HG03097 (cell line): Measurements from ENCODE around the gene CCDC86.

Experiments
- ATAC-seq: cut with Tn5 transposase; IDR thresholded peaks from one replicate; pipeline ENCODE4 v1.9.1; 2021; ENCODE audit not compliant: unreplicated experiment, low FRiP score

CCDC86 gene

GRCh38 chr11:60852117-60852981 is 10.4 kb downstream of the CCDC86 start:
- ATAC-seq, result no peak

- ATAC-seq, result no peak
These were observed 11.4 kb downstream of the CCDC86 start for GRCh38 chr11:60852982-60853950.

GRCh38 chr11:60854140-60854846 is 12.4 kb downstream of the CCDC86 start:
- ATAC-seq, result no peak

GRCh38 chr11:60854847-60855725 is 13.2 kb downstream of the CCDC86 start:
- ATAC-seq, result no peak

GRCh38 chr11:60855726-60856633 is 14.1 kb downstream of the CCDC86 start, which contains the start of gene PTGDR2:
Gene PTGDR2 (minus strand): TSS chr11:60855950. CDS start chr11:60853722, 2,228 bp downstream.
- no peak for ATAC-seq

GRCh38 chr11:60857378-60858232 is 15.7 kb downstream of the CCDC86 start:
- ATAC-seq, result no peak

GRCh38 chr11:60858236-60858635 is 16.3 kb downstream of the CCDC86 start:
- ATAC-seq, result no peak

- ATAC-seq, result no peak
These were observed 17.0 kb downstream of the CCDC86 start for GRCh38 chr11:60858731-60859464.

GRCh38 chr11:60859616-60860250 is 17.8 kb downstream of the CCDC86 start:
- no peak for ATAC-seq

- ATAC-seq, result no peak
These were observed 19.0 kb downstream of the CCDC86 start for GRCh38 chr11:60860943-60861342.

- no peak for ATAC-seq
These were observed 20.3 kb downstream of the CCDC86 start for GRCh38 chr11:60862171-60862570.

GRCh38 chr11:60863550-60864521 is 21.9 kb downstream of the CCDC86 start:
- ATAC-seq, result no peak

GRCh38 chr11:60864856-60865513 is 23.1 kb downstream of the CCDC86 start:
- ATAC-seq, result no peak

- ATAC-seq, result no peak
These were observed 25.3 kb downstream of the CCDC86 start, which contains the start of gene ZP1 for GRCh38 chr11:60866911-60867870. Gene ZP1 (plus strand): TSS chr11:60867542. CDS start chr11:60867562, 20 bp downstream.
